ENCODE measurements around the gene ZSCAN1.
A peak's percentile ranks its signal among the peaks of the same experiment; 100 is the strongest.

ZSCAN1 gene

DNA sequence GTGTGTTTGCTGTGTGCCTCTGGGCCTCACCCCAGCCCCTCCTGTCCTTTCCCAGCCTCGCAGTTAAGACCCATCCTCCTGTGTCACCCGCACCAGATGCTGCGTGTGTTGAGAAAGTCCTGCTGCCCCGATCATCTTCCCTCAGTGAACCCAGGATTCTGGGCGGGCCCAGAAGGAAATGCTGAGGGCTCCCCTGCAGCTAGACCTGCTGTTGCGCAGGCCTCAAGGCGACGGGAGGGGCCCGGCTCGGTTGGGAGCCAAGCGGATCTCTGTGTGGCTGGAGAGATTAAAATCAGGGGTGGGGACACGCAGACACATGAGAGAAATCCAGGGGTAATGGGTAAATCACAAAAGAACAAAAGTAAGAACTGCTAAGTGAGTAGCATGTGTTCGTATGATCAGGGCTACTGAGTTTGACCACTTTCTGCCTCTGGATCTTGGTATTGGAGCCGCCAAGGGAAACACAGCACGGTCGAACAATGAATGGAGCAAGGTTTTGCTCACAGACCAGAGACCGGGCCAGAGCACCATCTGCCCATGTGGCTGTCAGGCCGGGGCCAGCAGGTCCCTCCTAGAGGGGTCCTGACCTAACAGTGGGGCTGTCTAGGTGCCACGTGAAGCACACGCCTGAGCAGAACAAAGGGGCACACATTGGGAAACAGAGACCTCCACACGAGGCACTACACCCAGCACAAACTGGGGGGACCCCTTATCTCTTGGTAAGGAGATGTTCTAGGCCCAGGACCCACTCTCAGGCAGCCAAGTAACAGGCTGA is 7.1 kb downstream of the ZSCAN1 start:
- DNase-seq: no peak

DNA sequence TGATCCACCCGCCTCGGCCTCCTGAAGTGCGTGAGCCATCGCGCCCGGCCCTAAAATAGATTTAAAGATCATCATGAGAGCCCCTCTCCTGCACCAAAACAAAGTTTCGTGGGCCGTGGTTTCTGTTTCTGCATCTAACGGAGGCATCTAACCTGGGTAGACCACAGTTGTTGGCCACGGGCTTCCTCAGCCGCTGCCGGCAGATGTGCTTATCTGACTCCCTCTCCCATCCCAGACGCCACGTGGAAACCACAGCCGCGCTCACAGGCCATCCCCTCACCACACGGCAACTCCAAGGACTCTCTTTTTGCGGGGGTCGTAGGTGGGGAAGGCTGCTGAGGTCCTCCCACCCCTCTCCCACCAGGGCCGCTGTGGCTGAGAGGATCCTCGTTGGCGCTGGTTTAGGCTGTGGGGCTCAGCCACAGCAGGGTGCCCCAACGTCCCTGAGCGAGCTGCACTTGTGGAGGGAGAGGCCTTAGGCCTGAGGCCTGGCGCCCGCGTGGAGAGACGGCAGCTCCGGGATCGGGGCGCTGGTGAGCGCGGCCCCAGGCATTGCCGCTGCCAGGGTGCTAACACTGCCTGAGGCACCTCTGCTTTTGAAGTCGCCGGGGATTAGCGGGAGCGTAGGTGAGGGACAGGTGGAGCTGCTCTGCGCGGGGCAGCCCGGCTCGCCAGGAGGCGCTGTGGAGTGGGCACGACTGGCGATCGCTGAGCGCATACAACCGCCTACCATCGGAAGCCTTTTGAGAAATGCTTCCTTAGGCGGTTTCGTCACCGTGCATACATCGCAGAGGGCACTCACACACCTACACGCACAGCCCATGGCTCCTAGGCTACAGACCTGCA is 8.9 kb downstream of the ZSCAN1 start:
- no peak for DNase-seq

DNA sequence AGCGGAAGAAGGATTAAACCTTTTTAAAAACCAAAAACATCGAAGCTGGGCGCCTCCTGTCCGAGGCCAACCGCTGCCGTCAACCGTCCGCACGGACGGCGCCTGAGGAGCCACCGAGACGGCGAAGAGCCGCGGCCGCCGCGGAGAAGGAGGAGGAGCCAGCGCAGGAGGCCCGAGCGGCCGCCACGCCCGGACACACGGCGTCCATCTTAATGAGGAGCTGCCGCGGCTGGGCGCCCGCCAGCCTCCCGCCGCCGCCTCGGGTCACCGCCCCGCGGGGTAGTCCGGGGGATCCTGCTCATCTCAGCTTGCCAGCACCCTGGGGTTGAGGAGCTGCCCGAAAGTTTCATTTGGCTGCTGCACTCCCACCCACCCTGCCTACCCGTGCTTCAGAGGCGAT is 10.6 kb downstream of the ZSCAN1 start:
- DNase-seq: no peak

DNA sequence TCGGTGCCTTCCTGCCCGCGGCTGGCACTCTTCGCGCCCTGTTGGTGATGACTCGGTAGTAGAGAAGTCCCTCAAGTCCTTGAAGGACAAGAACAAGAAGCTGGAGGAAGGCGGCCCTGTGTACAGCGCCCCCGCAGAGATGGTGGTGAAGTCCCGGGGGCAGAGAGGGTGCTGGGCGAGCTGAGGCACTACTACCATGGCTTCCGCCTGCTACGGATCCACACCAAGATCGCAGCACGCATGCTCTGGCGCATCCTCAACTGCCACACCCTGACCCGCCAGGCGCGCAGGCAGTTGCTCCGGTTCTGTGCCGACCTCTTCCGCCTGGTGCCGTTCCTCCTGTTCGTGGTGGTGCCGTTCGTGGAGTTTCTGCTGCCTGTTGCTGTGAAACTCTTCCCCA is 11.1 kb downstream of the ZSCAN1 start:
- no peak for DNase-seq

DNA sequence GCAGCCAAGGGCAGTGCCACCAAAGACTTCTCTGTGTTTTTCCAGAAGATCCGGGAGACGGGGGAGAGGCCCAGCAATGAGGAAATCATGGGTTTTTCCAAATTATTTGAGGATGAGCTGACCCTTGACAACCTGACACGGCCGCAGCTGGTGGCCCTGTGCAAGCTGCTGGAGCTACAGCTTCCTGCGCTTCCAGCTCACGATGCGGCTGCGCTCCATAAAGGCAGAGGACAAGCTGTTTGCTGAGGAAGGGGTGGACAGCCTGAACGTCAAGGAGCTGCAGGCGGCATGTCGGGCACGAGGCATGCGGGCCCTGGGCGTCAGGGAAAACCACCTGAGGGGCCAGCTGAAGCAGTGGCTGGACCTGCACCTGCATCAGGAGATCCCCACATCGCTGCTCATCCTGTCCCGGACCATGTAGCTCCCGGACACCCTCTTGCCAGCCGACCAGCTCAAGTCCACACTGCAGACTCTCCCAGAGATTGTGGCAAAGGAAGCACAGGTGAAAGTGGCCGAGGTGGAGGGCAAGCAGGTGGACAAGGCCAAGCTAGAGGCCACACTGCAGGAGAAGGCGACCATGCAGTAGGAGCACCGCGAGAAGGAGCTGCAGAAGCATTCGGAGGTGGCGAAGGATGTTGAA is 11.7 kb downstream of the ZSCAN1 start:
- no peak for DNase-seq

DNA sequence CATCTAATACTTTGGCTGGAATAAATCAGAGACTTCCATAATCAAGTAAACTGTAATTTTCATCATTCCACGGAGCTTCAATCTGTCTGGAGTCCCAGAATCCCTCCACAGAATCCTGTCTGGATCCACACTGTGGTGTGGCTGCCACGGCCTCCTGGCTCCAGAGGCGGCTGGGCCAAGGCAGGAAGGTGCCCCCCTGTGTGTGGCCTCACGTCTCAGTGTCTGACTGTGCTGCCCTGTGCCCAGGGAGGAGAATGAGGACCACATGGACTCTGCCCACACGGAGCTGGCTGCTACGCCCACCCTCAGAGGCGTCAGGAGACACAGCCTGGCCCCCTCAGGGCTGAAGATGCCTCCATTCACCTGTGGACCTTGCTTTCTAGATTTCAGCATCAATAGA is 13.0 kb downstream of the ZSCAN1 start:
- DNase-seq: no peak

DNA sequence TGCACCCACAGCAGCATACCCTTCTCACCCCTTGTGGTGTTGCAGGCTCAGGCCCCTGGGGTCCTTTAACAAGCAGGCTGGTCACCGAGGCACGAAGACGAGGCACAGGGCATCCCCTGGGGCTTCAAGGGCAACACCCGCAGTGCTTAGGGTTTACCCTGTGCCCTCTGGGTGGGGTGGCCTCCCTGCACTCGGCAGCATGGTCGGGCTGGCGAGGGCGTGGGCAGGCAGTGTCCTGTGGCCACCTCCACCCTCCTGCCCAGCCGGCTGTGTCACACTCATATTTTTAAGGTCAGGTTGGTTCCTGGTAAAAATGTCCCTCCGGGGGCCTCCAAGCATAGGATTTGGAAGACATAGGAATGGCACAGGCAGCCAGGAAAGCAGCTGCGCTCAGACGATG is 13.8 kb downstream of the ZSCAN1 start:
- DNase-seq: no peak

DNA sequence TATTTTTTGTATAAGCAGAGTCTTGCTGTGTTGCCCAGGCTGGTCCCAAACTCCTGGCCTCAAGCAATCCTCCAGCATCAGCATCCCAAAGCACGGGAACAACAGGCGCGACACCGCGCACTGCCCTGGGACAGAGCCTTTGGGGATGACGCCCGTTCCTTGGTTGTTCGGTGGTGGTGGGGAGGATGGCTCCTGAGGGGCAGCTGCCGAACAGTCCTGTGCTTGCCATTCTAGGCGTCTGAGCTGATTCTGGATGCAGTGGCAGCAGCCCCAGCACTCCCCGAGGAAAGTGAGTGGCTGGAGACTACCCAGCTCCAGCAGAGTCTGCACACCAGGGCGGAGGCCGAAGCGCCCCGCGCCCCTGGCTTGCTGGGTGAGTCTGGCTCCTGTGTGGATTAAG is 18.4 kb downstream of the ZSCAN1 start:
- no peak for DNase-seq

DNA sequence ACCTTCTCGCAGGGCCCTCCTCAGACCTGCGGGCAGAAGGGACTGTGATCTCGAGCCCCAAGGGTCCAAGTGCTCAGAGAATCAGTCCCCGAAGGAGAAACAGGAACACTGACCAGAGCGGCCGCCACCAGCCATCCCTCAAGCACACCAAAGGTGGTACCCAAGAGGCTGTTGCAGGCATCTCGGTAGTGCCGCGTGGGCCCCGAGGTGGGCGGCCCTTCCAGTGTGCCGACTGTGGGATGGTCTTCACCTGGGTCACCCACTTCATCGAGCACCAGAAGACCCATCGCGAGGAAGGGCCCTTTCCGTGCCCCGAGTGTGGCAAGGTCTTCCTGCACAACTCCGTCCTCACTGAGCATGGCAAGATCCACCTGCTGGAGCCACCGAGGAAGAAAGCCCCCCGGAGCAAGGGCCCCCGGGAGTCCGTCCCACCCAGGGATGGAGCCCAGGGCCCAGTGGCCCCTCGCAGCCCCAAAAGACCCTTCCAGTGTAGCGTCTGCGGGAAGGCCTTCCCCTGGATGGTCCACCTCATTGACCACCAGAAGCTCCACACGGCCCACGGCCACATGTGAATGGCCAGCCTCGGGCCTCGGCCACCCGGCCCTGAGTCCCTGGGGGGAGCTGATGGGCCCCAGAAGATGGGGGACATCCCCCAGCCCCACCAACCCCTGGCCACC is 19.8 kb downstream of the ZSCAN1 start:
- no peak for DNase-seq

DNA sequence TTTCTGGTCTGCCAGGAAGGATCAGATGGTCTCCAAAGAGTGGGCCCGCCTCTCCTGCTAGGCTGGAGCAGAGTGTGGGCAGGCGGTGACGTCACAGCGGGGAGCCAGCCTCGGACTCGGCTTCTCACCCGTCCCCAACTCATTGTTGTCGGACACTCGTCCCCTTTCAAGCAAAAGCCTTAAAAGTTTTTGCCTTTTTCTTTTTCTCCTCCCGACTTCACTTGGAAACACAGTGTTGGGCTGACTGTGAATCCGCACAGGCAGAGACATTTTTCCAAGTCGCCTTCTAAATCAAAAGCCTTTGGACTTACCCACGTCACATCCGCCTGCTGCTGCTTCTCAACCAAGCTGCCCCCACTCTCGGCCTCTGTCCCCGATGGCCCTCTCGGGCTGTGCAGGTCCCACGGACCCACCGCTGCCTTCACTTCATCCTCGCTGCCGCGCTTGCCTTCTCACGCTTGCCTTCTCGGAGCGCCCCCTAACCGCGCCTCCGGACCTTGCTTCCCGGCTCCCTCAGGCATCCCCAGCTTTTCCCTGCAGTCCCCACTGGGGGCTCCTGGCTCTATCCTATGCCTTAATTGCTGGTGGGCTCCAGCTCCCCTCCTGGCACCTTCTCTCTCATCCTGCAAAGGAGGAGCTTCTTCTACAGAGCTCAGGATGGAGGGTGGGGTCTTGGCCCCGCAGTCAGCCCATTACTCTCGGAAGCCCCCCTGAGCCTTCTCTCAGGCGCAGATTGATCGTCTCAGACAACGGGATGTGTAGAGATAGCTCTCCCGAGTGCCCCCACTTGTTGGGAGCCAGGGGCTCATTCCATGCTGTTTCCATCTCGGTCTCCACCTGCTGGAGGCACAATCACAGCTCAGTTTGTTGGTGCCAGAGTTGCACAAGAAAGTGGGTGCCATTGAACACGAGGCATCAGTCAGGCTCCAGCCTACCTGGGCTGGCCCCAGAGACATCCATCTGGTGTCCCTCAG is 21.4 kb downstream of the ZSCAN1 start:
- no peak for DNase-seq

DNA sequence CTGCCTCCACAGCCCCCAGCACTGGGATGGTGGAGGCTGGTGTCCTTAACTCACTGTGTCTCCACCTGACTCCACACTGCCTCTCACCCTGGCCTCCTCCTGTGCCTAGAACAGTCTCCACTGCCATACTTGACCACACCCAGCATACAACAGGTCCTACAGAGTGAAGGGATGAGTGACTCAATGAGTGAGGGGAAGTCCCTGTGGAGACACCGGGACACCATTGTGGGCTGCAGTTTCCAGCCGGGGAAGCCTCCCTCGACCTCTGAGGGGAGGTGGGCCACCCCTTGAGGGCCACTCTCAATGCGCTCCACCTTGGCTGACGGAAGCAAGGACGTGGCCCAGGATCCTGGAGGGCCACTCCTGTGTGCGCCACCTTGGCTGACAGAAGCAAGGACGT is 22.4 kb downstream of the ZSCAN1 start:
- DNase-seq: no peak

DNA sequence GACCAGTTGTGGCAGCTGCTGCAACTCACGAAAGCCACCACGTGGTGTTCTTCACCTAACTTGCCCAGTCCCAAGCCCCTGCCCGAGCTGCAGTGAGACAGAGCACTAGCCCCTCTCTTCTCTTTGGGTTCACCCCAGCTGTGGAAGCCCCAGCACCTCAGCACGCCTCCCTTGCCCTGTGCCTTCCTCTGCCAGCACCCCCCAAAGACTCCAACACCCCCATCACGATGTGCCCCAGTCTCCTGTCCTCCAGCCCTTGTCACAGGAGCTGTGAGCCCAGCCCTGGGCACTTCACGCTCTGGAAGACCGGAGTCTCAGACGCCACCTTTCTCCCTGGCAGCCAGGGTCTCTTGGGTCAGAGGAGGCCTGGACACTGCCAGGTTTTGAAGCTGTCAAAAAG is 23.0 kb downstream of the ZSCAN1 start:
- no peak for DNase-seq

DNA sequence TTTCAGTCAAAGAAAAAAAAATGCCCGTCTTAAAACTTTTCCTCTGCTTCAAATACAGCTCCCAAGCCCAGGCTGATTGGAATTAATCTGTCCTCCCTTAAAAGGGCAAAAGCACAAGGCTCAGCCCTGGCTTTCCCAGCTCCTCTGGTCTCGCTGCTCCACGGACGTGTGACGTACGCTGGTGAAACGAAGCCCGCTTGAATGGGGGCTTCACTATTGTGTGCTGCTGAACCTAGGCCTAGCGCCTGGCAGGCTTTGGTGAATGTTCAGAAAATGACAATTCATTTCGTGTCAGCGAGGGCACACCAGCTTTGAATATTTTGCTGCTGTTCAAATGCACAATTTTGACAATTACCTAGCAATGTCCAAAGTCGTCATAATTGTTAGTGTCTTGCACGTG is 24.6 kb downstream of the ZSCAN1 start:
- no peak for DNase-seq

DNA sequence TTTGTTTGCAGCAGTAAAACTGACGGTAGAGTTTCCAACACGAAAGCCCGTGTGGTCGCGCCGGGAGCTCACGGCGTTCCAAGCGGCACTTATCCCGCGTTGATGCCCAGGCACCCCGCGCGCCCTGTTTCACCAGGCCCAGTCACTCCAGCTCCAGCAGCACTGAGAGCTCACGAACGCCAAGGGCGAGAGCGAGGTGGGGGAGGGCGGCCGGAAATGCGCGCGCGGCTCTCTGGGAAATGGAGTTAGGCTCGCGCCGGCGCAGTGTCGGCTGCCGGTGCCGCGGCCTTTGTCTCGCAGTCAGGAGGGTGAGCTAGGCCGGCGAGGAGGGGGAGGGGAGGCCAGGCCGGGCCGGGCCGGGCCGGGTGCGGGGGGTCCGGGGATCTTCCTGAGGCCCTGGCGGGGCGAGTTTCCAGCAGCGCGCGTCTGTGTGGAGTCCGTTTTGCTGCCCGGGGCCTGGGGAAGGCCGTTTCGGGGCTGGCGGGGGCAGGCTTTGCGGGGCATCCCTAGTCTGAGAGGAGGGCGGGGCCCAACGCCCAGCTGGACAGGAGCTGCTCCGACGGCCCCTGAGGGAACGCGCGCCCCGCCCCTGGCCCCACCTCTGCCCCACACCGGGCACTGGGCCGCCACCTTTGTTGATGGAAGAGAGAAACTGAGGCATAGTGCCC is 25.3 kb downstream of the ZSCAN1 start, which contains the start of gene ZNF135:
Gene ZNF135, plus strand, starts transcription at position 280 of the 668 bp plus-strand sequence. CDS start 721 bp downstream, outside the sequence.
- peak; percentile 17 for DNase-seq

DNA sequence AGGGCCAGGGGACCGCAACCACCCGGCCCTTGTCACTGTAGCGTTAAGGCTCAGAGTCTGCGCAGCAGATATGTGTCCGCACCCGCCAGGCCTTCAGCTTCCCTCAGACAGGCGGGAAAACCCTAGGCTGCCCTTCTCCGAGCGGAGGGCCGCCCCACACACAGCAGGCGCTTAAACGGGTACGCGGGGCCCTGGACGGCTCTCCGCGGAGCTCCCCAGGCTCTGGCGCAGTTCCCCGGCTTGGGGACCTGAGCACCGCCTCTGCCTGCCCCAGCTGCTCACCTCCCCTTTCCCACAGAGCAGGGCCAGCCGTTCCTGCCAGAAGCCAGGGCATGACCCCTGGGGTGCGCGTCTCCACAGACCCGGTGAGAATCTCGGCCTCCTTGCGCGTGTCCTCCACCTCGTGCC is 25.9 kb downstream of the ZSCAN1 start:
- DNase-seq: no peak

DNA sequence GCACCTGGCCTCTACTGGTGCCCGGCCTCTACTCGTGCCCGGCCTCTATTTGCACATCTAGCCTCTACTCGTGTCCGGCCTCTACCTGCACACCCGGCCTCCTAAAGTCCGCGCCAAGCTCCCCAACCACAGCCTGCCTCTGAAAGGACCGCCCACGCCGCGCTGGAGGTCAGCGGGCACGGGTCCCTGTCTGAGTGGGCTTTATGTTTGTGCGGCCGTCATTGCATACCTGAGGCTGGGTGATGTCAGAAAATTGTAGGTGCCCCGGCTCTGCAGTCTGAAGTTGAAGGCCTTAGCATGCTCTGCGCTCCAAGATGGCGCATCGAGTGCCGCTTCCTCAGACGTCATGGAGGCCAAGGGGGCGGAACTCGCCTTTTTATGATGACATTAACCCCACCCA is 26.4 kb downstream of the ZSCAN1 start:
- DNase-seq: no peak

DNA sequence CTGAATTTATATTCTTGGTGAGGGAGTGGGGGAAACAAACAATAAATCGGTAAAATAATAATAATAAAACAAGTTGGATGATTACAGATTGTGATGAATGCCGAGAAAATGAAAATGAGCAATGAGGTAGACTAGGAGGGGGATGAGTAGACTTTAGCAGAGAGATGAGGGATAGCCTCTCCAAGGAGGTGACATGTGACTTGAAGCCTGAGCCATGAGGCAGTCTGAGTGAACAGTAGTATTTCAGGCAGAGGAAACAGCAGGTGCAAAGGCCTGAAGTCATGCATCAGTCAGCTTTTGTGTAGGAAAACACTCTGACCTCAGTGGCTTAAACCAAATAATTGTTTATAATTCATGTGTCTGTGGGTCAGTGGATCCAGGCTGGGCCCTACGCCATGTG is 29.9 kb downstream of the ZSCAN1 start:
- DNase-seq: no peak

DNA sequence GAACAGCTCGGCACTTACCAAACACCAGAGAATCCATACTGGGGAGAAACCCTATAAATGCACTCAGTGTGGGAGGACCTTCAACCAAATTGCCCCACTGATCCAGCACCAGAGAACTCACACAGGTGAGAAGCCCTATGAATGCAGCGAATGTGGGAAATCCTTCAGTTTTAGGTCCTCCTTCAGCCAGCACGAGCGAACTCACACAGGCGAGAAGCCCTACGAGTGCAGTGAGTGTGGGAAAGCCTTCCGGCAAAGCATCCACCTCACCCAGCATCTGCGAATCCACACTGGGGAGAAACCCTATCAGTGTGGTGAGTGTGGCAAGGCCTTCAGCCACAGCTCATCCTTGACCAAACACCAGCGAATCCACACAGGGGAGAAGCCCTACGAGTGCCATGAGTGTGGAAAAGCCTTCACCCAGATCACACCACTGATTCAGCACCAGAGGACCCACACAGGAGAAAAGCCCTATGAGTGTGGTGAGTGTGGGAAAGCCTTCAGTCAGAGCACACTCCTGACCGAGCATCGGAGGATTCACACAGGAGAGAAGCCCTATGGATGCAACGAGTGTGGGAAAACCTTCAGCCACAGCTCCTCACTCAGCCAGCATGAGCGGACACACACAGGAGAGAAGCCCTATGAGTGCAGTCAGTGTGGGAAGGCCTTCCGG is 33.6 kb downstream of the ZSCAN1 start:
- DNase-seq: no peak

DNA sequence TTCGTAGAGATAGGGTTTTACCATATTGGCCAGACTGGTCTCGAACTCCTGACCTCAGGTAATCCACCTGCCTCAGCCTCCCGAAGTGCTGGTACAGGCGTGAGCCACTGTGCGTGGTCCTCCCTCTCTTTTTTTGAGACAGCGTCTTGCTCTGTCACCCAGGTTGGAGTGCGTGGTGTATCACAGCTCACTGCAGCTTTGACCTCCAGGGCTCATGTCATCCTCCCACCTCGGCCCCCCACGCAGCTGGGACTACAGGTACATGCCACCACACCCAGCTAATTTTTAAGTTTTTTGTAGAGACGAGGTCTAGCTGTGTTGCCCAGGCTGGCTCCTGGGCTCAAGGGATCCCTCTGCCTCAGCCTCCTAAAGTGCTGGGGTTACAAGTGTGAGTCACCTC is 46.0 kb downstream of the ZSCAN1 start:
- no peak for DNase-seq

DNA sequence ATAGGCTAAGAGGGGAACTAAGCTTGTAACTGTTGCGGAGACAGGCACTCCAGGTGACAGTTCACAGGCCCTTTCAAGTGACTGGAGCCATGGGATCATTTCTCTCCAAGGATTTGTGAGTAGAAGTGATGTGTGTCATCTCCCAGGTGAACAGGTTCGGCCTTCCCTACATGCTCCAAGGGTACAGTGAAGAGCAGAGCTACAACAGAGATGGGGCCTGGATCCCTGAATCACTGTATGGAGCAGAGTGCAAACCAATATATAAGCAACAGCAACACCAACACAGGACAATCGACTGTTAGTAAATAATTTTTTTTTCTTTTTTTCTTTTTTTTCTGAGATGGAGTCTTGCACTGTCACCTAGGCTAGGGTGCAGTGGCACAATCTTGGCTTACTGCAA is 49.2 kb downstream of the ZSCAN1 start:
- no peak for DNase-seq
